HG03025 (cell line): ENCODE data around the gene IFNL3.
"Not testable (repeated sequence)": the region's sequence is repeated elsewhere in the genome, so short reads cannot be mapped to it uniquely, and the experiment has no call there.

ENCODE experiments used
- ATAC-seq: cut with Tn5 transposase; IDR thresholded peaks from one replicate; pipeline ENCODE4 v1.9.1; 2021; ENCODE audit warnings: mild to moderate bottlenecking, moderate library complexity; ENCODE audit not compliant: unreplicated experiment, low FRiP score

IFNL3 gene

GRCh38 chr19:39253374-39254149 is 8.8 kb upstream of the IFNL3 start:
- no peak for ATAC-seq

GRCh38 chr19:39252458-39252857 is 7.7 kb upstream of the IFNL3 start:
- no peak for ATAC-seq

- ATAC-seq: no peak
Observed at GRCh38 chr19:39251846-39252245, 7.0 kb upstream of the IFNL3 start.

- no peak for ATAC-seq
Observed at GRCh38 chr19:39251081-39251480, 6.3 kb upstream of the IFNL3 start.

GRCh38 chr19:39248806-39249205 is 4.0 kb upstream of the IFNL3 start, which contains the start of gene IFNL4:
IFNL4 (minus strand) TSS chr19:39248856.
- no peak for ATAC-seq

GRCh38 chr19:39247701-39248664 is 3.2 kb upstream of the IFNL3 start:
- ATAC-seq: no peak

- ATAC-seq: no peak
Observed at GRCh38 chr19:39246951-39247669, 2.3 kb upstream of the IFNL3 start.

- ATAC-seq: not testable (repeated sequence)
Observed at GRCh38 chr19:39245166-39245565, 360 bp upstream of the IFNL3 start.

GRCh38 chr19:39243741-39244140 is 1.1 kb downstream of the IFNL3 start:
- ATAC-seq: not testable (repeated sequence)

GRCh38 chr19:39240421-39240820 is 4.4 kb downstream of the IFNL3 start:
- no peak for ATAC-seq

GRCh38 chr19:39238944-39239343 is 5.9 kb downstream of the IFNL3 start:
- no peak for ATAC-seq

- no peak for ATAC-seq
Observed at GRCh38 chr19:39238209-39238608, 6.6 kb downstream of the IFNL3 start.

- ATAC-seq: no peak
Observed at GRCh38 chr19:39237200-39238184, 7.3 kb downstream of the IFNL3 start.

- ATAC-seq: no peak
Observed at GRCh38 chr19:39236527-39236926, 8.3 kb downstream of the IFNL3 start.

- ATAC-seq: no peak
Observed at GRCh38 chr19:39232708-39233107, 12.1 kb downstream of the IFNL3 start.

- ATAC-seq: no peak
Observed at GRCh38 chr19:39230096-39230764, 14.6 kb downstream of the IFNL3 start.

- no peak for ATAC-seq
Observed at GRCh38 chr19:39224910-39225309, 19.9 kb downstream of the IFNL3 start.

GRCh38 chr19:39223703-39224279 is 21.0 kb downstream of the IFNL3 start:
- no peak for ATAC-seq

- not testable (repeated sequence) for ATAC-seq
Observed at GRCh38 chr19:39219108-39219507, 25.7 kb downstream of the IFNL3 start.
